MCF 10A (cell line): ENCODE results near the gene FSD1. TPM values are rescaled to one million over a fixed set of nuclear protein-coding genes. Genes with fewer than 3 reads are reported as not detected.
A peak's percentile ranks its signal among the peaks of the same experiment; 100 is the strongest.

Source experiments
- BruUV-seq: library from RNA; stranded (reverse); fragments of 400-500 nt; replicated peaks from 2 replicates; lab custom pipeline; 2021; lab: Mats Ljungman, UMichigan
- CTCF ChIA-PET: fragments of 300-600 bp; sonication (Branson Sonifier 250); formaldehyde crosslinking; extraction: SDS; loops from one replicate; lab custom pipeline; 2021; ENCODE audit warnings: antibody characterized with exemption, inconsistent platforms; lab: Yijun Ruan, JAX
- POLR2A ChIA-PET: fragments of 300-600, 350-650 bp; sonication (Branson Sonifier 250); formaldehyde crosslinking; extraction: SDS; loops from one replicate; lab custom pipeline; 2020; ENCODE audit warnings: antibody characterized with exemption, inconsistent platforms; lab: Yijun Ruan, JAX
- DNase-seq: peaks from one replicate; pipeline ENCODE4 v3.0.0-alpha.2; 2018; ENCODE audit not compliant: unreplicated experiment
- H3K27ac Mint-ChIP-seq: one replicate; pipeline ENCODE4 v1.8.0; 2022; ENCODE audit warnings: mild to moderate bottlenecking, low read depth, mixed read lengths; ENCODE audit not compliant: unreplicated experiment
- H3K27me3 Mint-ChIP-seq: one replicate; pipeline ENCODE4 v1.8.0; 2022; ENCODE audit warnings: mixed read lengths; ENCODE audit not compliant: insufficient read depth, unreplicated experiment
- H3K36me3 Mint-ChIP-seq: one replicate; pipeline ENCODE4 v1.8.0; 2022; ENCODE audit warnings: mild to moderate bottlenecking, moderate library complexity, mixed read lengths; ENCODE audit not compliant: insufficient read depth, unreplicated experiment
- H3K4me1 Mint-ChIP-seq: one replicate; pipeline ENCODE4 v1.8.0; 2022; ENCODE audit warnings: mixed read lengths; ENCODE audit not compliant: insufficient read depth, unreplicated experiment
- H3K4me3 Mint-ChIP-seq: one replicate; pipeline ENCODE4 v1.8.0; 2022; ENCODE audit warnings: mild to moderate bottlenecking, moderate library complexity, mixed read lengths; ENCODE audit not compliant: unreplicated experiment
- H3K9me3 Mint-ChIP-seq: one replicate; pipeline ENCODE4 v1.8.0; 2022; ENCODE audit warnings: mixed read lengths; ENCODE audit not compliant: unreplicated experiment
- intact Hi-C: fragments of 100-400 bp; cut with micrococcal nuclease; formaldehyde crosslinking; loops from 2 replicates; pipeline ENCODE4 v1.14.1; 2022
- total RNA-seq: library from RNA; stranded (reverse); gene quantifications from 2 replicates; pipeline ENCODE4 v1.2.3, GENCODE V29; 2022
- TF ChIP-seq, protein P1 (sequence below): fragments of 200-600 bp; IDR thresholded peaks from one replicate; pipeline ENCODE4 v1.8.0; 2022; ENCODE audit warnings: antibody characterized with exemption, mild to moderate bottlenecking; ENCODE audit not compliant: unreplicated experiment

FSD1 gene
- total RNA-seq, 1 experiment from 2014 or later, result not detected

GRCh38 chr19:4338441-4339355 lies 34.3 kb downstream of the FSD1 start, which contains the start of gene STAP2:
TSS of gene STAP2 (minus strand) at chr19:4338827. CDS start at chr19:4338753, 74 bp downstream.
- no TSS peak for BruUV-seq
- H3K4me1 Mint-ChIP-seq, result peaks cover 10% of the 10 kb centered on the region
- H3K4me3 Mint-ChIP-seq, result peak within 1 kb of the TSS; percentile 82
- peak within 1 kb of the TSS; percentile 82 for H3K27ac Mint-ChIP-seq
- H3K36me3 Mint-ChIP-seq, result peaks cover 15% of the 10 kb centered on the region
- H3K27me3 Mint-ChIP-seq, result no peaks in the 10 kb centered on the region
- ChIA-PET CTCF (interaction anchor here (0.6 to 3.1 kb wide), 6 partner anchors 14 to 72 kb away, joined by 3 to 20 read pairs (median 3); no protein-coding TSS in a partner anchor), POLR2A (interaction anchor here (0.5 to 1.5 kb wide), 14 partner anchors 19 to 403 kb away, joined by 3 to 6 read pairs (median 3); partner anchors contain the start of genes CHAF1A, PIAS4 and YJU2)
- intact Hi-C loops, result no loop called here
- peak; percentile 52 for DNase-seq
- TF ChIP-seq, protein P1, sequence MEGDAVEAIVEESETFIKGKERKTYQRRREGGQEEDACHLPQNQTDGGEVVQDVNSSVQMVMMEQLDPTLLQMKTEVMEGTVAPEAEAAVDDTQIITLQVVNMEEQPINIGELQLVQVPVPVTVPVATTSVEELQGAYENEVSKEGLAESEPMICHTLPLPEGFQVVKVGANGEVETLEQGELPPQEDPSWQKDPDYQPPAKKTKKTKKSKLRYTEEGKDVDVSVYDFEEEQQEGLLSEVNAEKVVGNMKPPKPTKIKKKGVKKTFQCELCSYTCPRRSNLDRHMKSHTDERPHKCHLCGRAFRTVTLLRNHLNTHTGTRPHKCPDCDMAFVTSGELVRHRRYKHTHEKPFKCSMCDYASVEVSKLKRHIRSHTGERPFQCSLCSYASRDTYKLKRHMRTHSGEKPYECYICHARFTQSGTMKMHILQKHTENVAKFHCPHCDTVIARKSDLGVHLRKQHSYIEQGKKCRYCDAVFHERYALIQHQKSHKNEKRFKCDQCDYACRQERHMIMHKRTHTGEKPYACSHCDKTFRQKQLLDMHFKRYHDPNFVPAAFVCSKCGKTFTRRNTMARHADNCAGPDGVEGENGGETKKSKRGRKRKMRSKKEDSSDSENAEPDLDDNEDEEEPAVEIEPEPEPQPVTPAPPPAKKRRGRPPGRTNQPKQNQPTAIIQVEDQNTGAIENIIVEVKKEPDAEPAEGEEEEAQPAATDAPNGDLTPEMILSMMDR, result no peak
- peaks cover 15% of the 10 kb centered on the region for H3K9me3 Mint-ChIP-seq

- peaks cover 10% of the 10 kb centered on the region for H3K4me1 Mint-ChIP-seq
- peak overlapping the region; percentile 88 for H3K4me3 Mint-ChIP-seq
- no TSS peak for BruUV-seq
- no peak for DNase-seq
- H3K9me3 Mint-ChIP-seq, result no peaks in the 10 kb centered on the region
- CTCF ChIA-PET, result interaction anchor here (0.6 to 2.5 kb wide), 5 partner anchors 11 to 292 kb away, joined by 3 to 27 read pairs (median 4); no protein-coding TSS in a partner anchor
- H3K27me3 Mint-ChIP-seq, result no peaks in the 10 kb centered on the region
- H3K27ac Mint-ChIP-seq, result peak overlapping the region; percentile 42
- TF ChIP-seq, protein P1, result no peak
- POLR2A ChIA-PET, result interaction anchor here (0.8 to 3.0 kb wide), 27 partner anchors 9 to 580 kb away, joined by 3 to 34 read pairs (median 6); partner anchors contain the start of genes CHAF1A, EEF2, HDGFL2 and MRPL54
- peaks cover 13% of the 10 kb centered on the region for H3K36me3 Mint-ChIP-seq
- intact Hi-C loops, result no loop called here
Observed at GRCh38 chr19:4342314-4342614, 37.9 kb downstream of the FSD1 start.

DNA sequence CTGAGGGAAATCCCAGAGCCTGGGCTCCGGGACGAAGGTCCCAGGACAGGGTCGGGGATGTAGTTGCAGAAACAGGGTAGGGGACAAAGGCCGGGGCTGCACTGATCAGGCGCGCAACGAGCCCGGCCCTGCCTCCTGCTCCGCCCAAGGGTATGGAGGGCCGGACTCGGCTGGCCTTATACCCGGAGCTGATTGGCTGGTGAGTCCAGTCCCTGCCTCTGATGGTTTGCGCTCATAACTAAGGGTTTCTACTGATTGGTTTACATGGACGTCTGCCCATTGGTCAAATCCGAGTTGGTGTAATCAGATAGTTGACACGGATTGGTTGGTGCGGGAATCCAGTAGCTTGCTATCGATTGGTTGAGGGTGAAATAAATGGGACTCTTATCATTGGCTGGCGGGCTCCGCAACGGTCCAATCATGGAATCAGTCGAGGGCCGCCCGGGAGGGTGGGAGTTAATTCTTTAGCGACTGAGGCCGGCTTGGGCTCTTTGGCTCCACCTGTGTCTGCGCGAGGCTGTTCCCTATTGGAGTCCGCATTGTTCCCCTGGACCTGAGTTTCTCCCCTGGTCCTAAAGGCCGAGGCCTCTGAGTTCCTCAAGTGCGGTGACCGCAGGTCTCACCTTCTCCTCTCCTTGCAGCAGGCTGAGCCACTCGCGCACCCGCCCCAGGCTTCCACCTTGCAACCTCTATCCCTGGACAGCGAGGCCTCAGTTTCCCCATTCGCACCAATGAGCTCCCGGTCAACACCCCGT lies 38.4 kb downstream of the FSD1 start:
- peaks cover 7% of the 10 kb centered on the region for H3K4me1 Mint-ChIP-seq
- CTCF ChIA-PET, result interaction anchor here (0.6 to 2.5 kb wide), 8 partner anchors 10 to 291 kb away, joined by 3 to 27 read pairs (median 4); partner anchors contain the start of gene SH3GL1
- peak; percentile 100 for DNase-seq
- H3K9me3 Mint-ChIP-seq, result no peaks in the 10 kb centered on the region
- intact Hi-C loops, result no loop called here
- H3K27me3 Mint-ChIP-seq, result no peaks in the 10 kb centered on the region
- peaks cover 19% of the 10 kb centered on the region for H3K36me3 Mint-ChIP-seq
- BruUV-seq, result no TSS peak
- H3K4me3 Mint-ChIP-seq, result peak overlapping the region; percentile 88
- TF ChIP-seq, protein P1, result no peak
- POLR2A ChIA-PET, result interaction anchor here (0.6 to 3.0 kb wide), 32 partner anchors 9 to 1766 kb away, joined by 3 to 34 read pairs (median 6); partner anchors contain the start of genes CHAF1A, EEF2, HDGFL2 and MRPL54
- peak overlapping the region; percentile 42 for H3K27ac Mint-ChIP-seq
